Measurements from ENCODE around the gene NDUFS4. TPM values are rescaled to one million over a fixed set of nuclear protein-coding genes. Genes with fewer than 3 reads are reported as not detected.

NDUFS4 gene
- total and polyA plus RNA-seq, 9 of the 15 experiments (the other 6 are each of a cell fraction or from before 2014, with no cell fraction given): 68.7 to 313 (median 113) TPM

GRCh38 chr5:53597894-53598293 lies 37.5 kb downstream of the NDUFS4 start (continued):
- TF ChIP-seq ZNF347 (CRISPR knock-in tag; IDR thresholded peaks at IDR 0.05; ENCODE audit: low read depth) (no peak), ZKSCAN1 (IDR thresholded peaks at IDR 0.05; ENCODE audit: low read depth, low read length) (no peak), ZBTB7A (IDR thresholded peaks at IDR 0.05; ENCODE audit: borderline replicate concordance, control insufficient read depth, low read depth, low read length) (no peak), MGA (IDR thresholded peaks at IDR 0.05) (no peak), CHCHD3 (CRISPR knock-in tag; IDR thresholded peaks at IDR 0.05) (no peak), ZBTB34 (CRISPR knock-in tag; IDR thresholded peaks at IDR 0.05) (no peak), ZNF551 (CRISPR knock-in tag; IDR thresholded peaks at IDR 0.05) (no peak)
